Small intestine (tissue), 7 donors: Measurements from ENCODE around the gene FAT4. TPM values are rescaled to one million over a fixed set of nuclear protein-coding genes. Genes with fewer than 3 reads are reported as not detected.
A peak's percentile ranks its signal among the peaks of the same experiment; 100 is the strongest.

Source experiments
- DNase-seq, 2 donors: peaks; one replicate each; pipeline versions ENCODE4 v3.0.0 to v3.0.0-alpha.2; 2013
- FAIRE-seq: peaks from 2 replicates; lab custom pipeline; 2012; peaks lifted over from hg19 to GRCh38; lab: Jason Lieb, UNC
- H3K27ac ChIP-seq, 3 donors: one replicate each; pipeline ENCODE4 v1.5.1; 2013; ENCODE audit warnings: low read length in 2 of 3, mild to moderate bottlenecking in 2 of 3, control low read depth in 1 of 3, inconsistent platforms in 1 of 3, low read depth in 1 of 3, moderate library complexity in 1 of 3
- H3K27me3 ChIP-seq, 3 donors: one replicate each; pipeline ENCODE4 v1.6.1; 2013; ENCODE audit warnings: low read length in 3 of 3, inconsistent platforms in 1 of 3; ENCODE audit not compliant: control insufficient read depth in 3 of 3, insufficient read depth in 3 of 3
- H3K36me3 ChIP-seq, 3 donors: one replicate each; pipeline ENCODE4 v1.6.1; 2013; ENCODE audit warnings: low read length in 3 of 3, inconsistent platforms in 1 of 3, low read depth in 1 of 3, mild to moderate bottlenecking in 1 of 3, moderate library complexity in 1 of 3; ENCODE audit not compliant: control insufficient read depth in 3 of 3, insufficient read depth in 2 of 3
- H3K4me1 ChIP-seq, 3 donors: one replicate each; pipeline ENCODE4 v1.6.1; 2013; ENCODE audit warnings: low read length in 2 of 3, inconsistent platforms in 1 of 3, low read depth in 1 of 3, mild to moderate bottlenecking in 1 of 3, moderate library complexity in 1 of 3; ENCODE audit not compliant: control insufficient read depth in 3 of 3, insufficient read depth in 2 of 3
- H3K4me3 ChIP-seq, 3 donors: one replicate each; pipeline ENCODE4 v1.5.1; 2013; ENCODE audit warnings: low read length in 3 of 3, control low read depth in 1 of 3, inconsistent platforms in 1 of 3, low read depth in 1 of 3, mild to moderate bottlenecking in 1 of 3, moderate library complexity in 1 of 3
- H3K9me3 ChIP-seq, 2 donors: one replicate each; pipeline ENCODE4 v1.6.1; 2013; ENCODE audit warnings: low read depth in 1 of 2, low read length in 1 of 2; ENCODE audit not compliant: control insufficient read depth in 2 of 2, insufficient read depth in 1 of 2
- WGBS, 3 donors: extraction: QIAGEN DNeasy Blood & Tissue Kit; methylation state at CpG; one replicate each; pipeline ENCODE4 v1.1.7; 2013; 5-methylcytosine and 5-hydroxymethylcytosine counted together
- polyA plus RNA-seq, 4 donors: library from polyadenylated mRNA; stranded (reverse) in 3 of 4; unstranded in 1 of 4; fragments of 200-250 nt in 3 of 4; fragments of 120-200 nt in 1 of 4; gene quantifications; one replicate each; pipeline versions ENCODE4 v1.2.1 to v1.2.3, GENCODE V29; 2013
- donor health status: healthy with polysubstance abuse.
- donor health status: control.
- donor health status: control.
- donor health status: Bipolar disorder and iron deficiency.
- donor health status: healthy.

FAT4 gene
- polyA plus RNA-seq, 4 donors: 0.27 to 6.0 (median 1.5) TPM; not detected in 1

GRCh38 chr4:125313989-125314667 lies 627 bp upstream of the FAT4 start:
- peak overlapping the region in 2 of 3 donors; percentile 52 to 60 for H3K27ac ChIP-seq
- peak in 1 of 2 donors; percentile 17 for DNase-seq
- FAIRE-seq: no peak
- peaks cover 5 to 50% (median 8%) of the 10 kb centered on the region in 3 donors for H3K27me3 ChIP-seq
- H3K9me3 ChIP-seq: peaks cover 0 to 3% of the 10 kb centered on the region in 2 donors
- H3K4me3 ChIP-seq: peak overlapping the region in 1 of 3 donors; percentile 87
- peaks cover 0 to 9% (median 0%) of the 10 kb centered on the region in 3 donors for H3K4me1 ChIP-seq
- H3K36me3 ChIP-seq: peaks cover 0 to 17% (median 0%) of the 10 kb centered on the region in 3 donors
- 5 to 10% (median 6%) methylated on average over 7 of the region's 7 CpGs for WGBS, 3 donors

- 1 to 3% (median 2%) methylated on average over 43 to 51 of the region's 51 CpGs for WGBS, 3 donors
- H3K4me3 ChIP-seq: peak overlapping the region; percentile 39 to 87 (median 72)
- H3K27ac ChIP-seq: peak overlapping the region; percentile 5 to 90 (median 89)
- H3K36me3 ChIP-seq: peaks cover 0 to 17% (median 0%) of the 10 kb centered on the region in 3 donors
- peaks cover 5 to 50% (median 8%) of the 10 kb centered on the region in 3 donors for H3K27me3 ChIP-seq
- FAIRE-seq (no peak), DNase-seq (peak; percentile 4 to 58)
- peaks cover 0 to 9% (median 0%) of the 10 kb centered on the region in 3 donors for H3K4me1 ChIP-seq
- no peaks in the 10 kb centered on the region for H3K9me3 ChIP-seq
These were observed 1.0 kb downstream of the FAT4 start for GRCh38 chr4:125315576-125316400.

GRCh38 chr4:125316401-125316790 lies 1.6 kb downstream of the FAT4 start:
- H3K4me1 ChIP-seq: peaks cover 0 to 9% (median 0%) of the 10 kb centered on the region in 3 donors
- H3K36me3 ChIP-seq: peaks cover 0 to 17% (median 0%) of the 10 kb centered on the region in 3 donors
- 1 to 7% (median 1%) methylated on average over 25 of the region's 25 CpGs for WGBS, 3 donors
- no peaks in the 10 kb centered on the region for H3K9me3 ChIP-seq
- H3K4me3 ChIP-seq: peak overlapping the region in 2 of 3 donors; percentile 27 to 87
- H3K27me3 ChIP-seq: peaks cover 5 to 50% (median 8%) of the 10 kb centered on the region in 3 donors
- peak overlapping the region in 2 of 3 donors; percentile 1 to 90 for H3K27ac ChIP-seq
- FAIRE-seq (no peak), DNase-seq (no peak)

GRCh38 chr4:125316791-125317524 lies 2.2 kb downstream of the FAT4 start:
- Histone ChIP-seq H3K4me1 (peaks cover 0 to 9% (median 0%) of the 10 kb centered on the region in 3 donors), H3K36me3 (peaks cover 0 to 17% (median 0%) of the 10 kb centered on the region in 3 donors), H3K27me3 (peaks cover 5 to 50% (median 8%) of the 10 kb centered on the region in 3 donors), H3K4me3 (peak overlapping the region in 2 of 3 donors; percentile 27 to 87), H3K9me3 (no peaks in the 10 kb centered on the region), H3K27ac (peak overlapping the region in 1 of 3 donors; percentile 90)
- FAIRE-seq: no peak
- DNase-seq: peak in 1 of 2 donors; percentile 22
- 2 to 14% (median 10%) methylated on average over 66 of the region's 66 CpGs for WGBS, 3 donors

GRCh38 chr4:125317525-125317877 lies 2.7 kb downstream of the FAT4 start:
- Histone ChIP-seq H3K36me3 (peaks cover 0 to 17% (median 0%) of the 10 kb centered on the region in 3 donors), H3K4me3 (peak overlapping the region in 1 of 3 donors; percentile 87), H3K9me3 (no peaks in the 10 kb centered on the region), H3K27me3 (peaks cover 5 to 50% (median 8%) of the 10 kb centered on the region in 3 donors), H3K27ac (peak overlapping the region in 1 of 3 donors; percentile 90), H3K4me1 (peaks cover 0 to 9% (median 0%) of the 10 kb centered on the region in 3 donors)
- WGBS, 3 donors: 6 to 12% (median 11%) methylated on average over 23 of the region's 23 CpGs
- FAIRE-seq (no peak), DNase-seq (peak in 1 of 2 donors; percentile 29)

- no peak for FAIRE-seq
- DNase-seq: no peak
- Histone ChIP-seq H3K27me3 (peaks cover 5 to 46% (median 8%) of the 10 kb centered on the region in 3 donors), H3K36me3 (peaks cover 0 to 17% (median 0%) of the 10 kb centered on the region in 3 donors), H3K27ac (no peak overlapping the region), H3K9me3 (no peaks in the 10 kb centered on the region), H3K4me3 (peak overlapping the region in 1 of 3 donors; percentile 87), H3K4me1 (peaks cover 0 to 4% (median 0%) of the 10 kb centered on the region in 3 donors)
- 52 to 65% (median 55%) methylated on average over 2 of the region's 2 CpGs for WGBS, 3 donors
These were observed 4.6 kb downstream of the FAT4 start for GRCh38 chr4:125319311-125319710.

- no peak for DNase-seq
- Histone ChIP-seq H3K36me3 (peaks cover 0 to 14% (median 0%) of the 10 kb centered on the region in 3 donors), H3K27me3 (peaks cover 0 to 20% (median 4%) of the 10 kb centered on the region in 3 donors), H3K9me3 (no peaks in the 10 kb centered on the region), H3K4me3 (peak overlapping the region in 1 of 3 donors; percentile 3), H3K27ac (no peak overlapping the region), H3K4me1 (no peaks in the 10 kb centered on the region)
- peak; percentile 49 for FAIRE-seq
These were observed 7.1 kb downstream of the FAT4 start for GRCh38 chr4:125321709-125322365.
